Gastrocnemius medialis (tissue), 4 donors: ENCODE measurements around the gene MSRB3. TPM values are rescaled to one million over a fixed set of nuclear protein-coding genes. Genes with fewer than 3 reads are reported as not detected.

Experiments
- ATAC-seq, 2 donors: fragments of 150-250 bp; one replicate each; pipeline ENCODE4 v1.9.1; 2016
- DNase-seq, 2 donors: peaks; one replicate each; pipeline ENCODE4 v3.0.0-alpha.2; 2019
- H3K27ac ChIP-seq, 4 donors: fragments of 200-600 bp; sonication (generic); 1 replicate in 1 of 4; 2 replicates in 3 of 4; pipeline ENCODE4 v1.5.1; 2016 to 2018; ENCODE audit warnings: mild to moderate bottlenecking in 2 of 4, moderate library complexity in 1 of 4
- H3K27me3 ChIP-seq, 3 donors: fragments of 200-600 bp; sonication (generic) in 2 of 3; 1 replicate in 1 of 3; 2 replicates in 2 of 3; pipeline versions ENCODE4 v1.5.1 to v1.6.0; 2016 to 2019; ENCODE audit warnings: mild to moderate bottlenecking in 1 of 3, moderate library complexity in 1 of 3
- H3K36me3 ChIP-seq, 2 donors: fragments of 200-600 bp; sonication (generic) in 1 of 2; one replicate each; pipeline ENCODE4 v1.5.1; 2017 to 2018
- H3K4me1 ChIP-seq, 2 donors: fragments of 200-600 bp; sonication (generic) in 1 of 2; one replicate each; pipeline ENCODE4 v1.5.1; 2016 to 2017; ENCODE audit warnings: mild to moderate bottlenecking in 2 of 2
- H3K4me3 ChIP-seq, 4 donors: fragments of 200-600 bp; sonication (generic) in 3 of 4; 1 replicate in 1 of 4; 2 replicates in 3 of 4; pipeline ENCODE4 v1.5.1; 2016 to 2019; ENCODE audit warnings: mild to moderate bottlenecking in 2 of 4
- H3K9me3 ChIP-seq, 3 donors: fragments of 200-600 bp; sonication (generic) in 2 of 3; 1 replicate in 1 of 3; 2 replicates in 2 of 3; pipeline ENCODE4 v1.5.1; 2016 to 2019
- POLR2A ChIP-seq, 2 donors: fragments of 450-650 bp; IDR thresholded peaks; one replicate each; pipeline ENCODE4 v1.6.1; 2017; ENCODE audit warnings: antibody characterized with exemption in 2 of 2, mild to moderate bottlenecking in 2 of 2, moderate library complexity in 2 of 2
- in situ Hi-C, 4 donors: fragments of 200-750 bp; cut with MboI; loops; one replicate each; pipeline versions ENCODE4 v1.15.0 to v1.8.0; 2017; ENCODE audit warnings: low sequenced_read_pairs in 4 of 4
- intact Hi-C: fragments of 100-400 bp; cut with DNase I; formaldehyde crosslinking; loops from one replicate; pipeline ENCODE4 v1.15.1; 2023; ENCODE audit warnings: low total_unique reads
- total RNA-seq, 4 donors: library from RNA; depleted of rRNA; stranded (reverse); fragments of >200 nt; gene quantifications; one replicate each; pipeline versions ENCODE4 v1.1.0 to v1.2.3, GENCODE V29; 2016
- TF ChIP-seq, protein P1 (sequence below), 5 experiments: fragments of 450-650 bp in 3 of 5; fragments of 200-600 bp in 2 of 5; sonication (generic) in 2 of 5; IDR thresholded peaks in 4 of 5; conservative IDR thresholded peaks in 1 of 5; 1 replicate in 4 of 5; 2 replicates in 1 of 5; pipeline ENCODE4 v1.5.1; 2016 to 2019; ENCODE audit warnings: antibody characterized with exemption in 5 of 5, mild to moderate bottlenecking in 3 of 5, moderate library complexity in 3 of 5

MSRB3 gene
- total RNA-seq, 4 donors from 2014 or later, result 29.0 to 59.0 (median 47.3) TPM

- Histone ChIP-seq H3K36me3 (peaks cover 0 to 25% of the 10 kb centered on the region in 2 donors), H3K4me1 (no peaks in the 10 kb centered on the region), H3K27me3 (no peaks in the 10 kb centered on the region), H3K9me3 (no peaks in the 10 kb centered on the region), H3K4me3 (no peak overlapping the region), H3K27ac (no peak overlapping the region)
- ATAC-seq, result no peak
- intact Hi-C loops, result no loop called here
- DNase-seq, result no peak
- in situ Hi-C loops, result loop anchor here in 3 of 4 donors (10.0 to 25.0 kb wide), 2 partner anchors 344 to 351 kb away; no protein-coding TSS in a partner anchor
- no peak for TF ChIP-seq POLR2A (IDR thresholded peaks at IDR 0.05)
- TF ChIP-seq, protein P1, sequence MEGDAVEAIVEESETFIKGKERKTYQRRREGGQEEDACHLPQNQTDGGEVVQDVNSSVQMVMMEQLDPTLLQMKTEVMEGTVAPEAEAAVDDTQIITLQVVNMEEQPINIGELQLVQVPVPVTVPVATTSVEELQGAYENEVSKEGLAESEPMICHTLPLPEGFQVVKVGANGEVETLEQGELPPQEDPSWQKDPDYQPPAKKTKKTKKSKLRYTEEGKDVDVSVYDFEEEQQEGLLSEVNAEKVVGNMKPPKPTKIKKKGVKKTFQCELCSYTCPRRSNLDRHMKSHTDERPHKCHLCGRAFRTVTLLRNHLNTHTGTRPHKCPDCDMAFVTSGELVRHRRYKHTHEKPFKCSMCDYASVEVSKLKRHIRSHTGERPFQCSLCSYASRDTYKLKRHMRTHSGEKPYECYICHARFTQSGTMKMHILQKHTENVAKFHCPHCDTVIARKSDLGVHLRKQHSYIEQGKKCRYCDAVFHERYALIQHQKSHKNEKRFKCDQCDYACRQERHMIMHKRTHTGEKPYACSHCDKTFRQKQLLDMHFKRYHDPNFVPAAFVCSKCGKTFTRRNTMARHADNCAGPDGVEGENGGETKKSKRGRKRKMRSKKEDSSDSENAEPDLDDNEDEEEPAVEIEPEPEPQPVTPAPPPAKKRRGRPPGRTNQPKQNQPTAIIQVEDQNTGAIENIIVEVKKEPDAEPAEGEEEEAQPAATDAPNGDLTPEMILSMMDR (IDR thresholded peaks at IDR 0.05 in 4 of 5, conservative IDR thresholded peaks at IDR 0.05 in 1 of 5), result no peak
Observed at GRCh38 chr12:65238609-65239008, 39.9 kb upstream of the MSRB3 start.

- intact Hi-C loops, result no loop called here
- Histone ChIP-seq H3K27ac (no peak overlapping the region), H3K9me3 (no peaks in the 10 kb centered on the region)
Observed at GRCh38 chr12:65248656-65249633, 29.5 kb upstream of the MSRB3 start.

GRCh38 chr12:65252515-65252914 lies 26.0 kb upstream of the MSRB3 start:
- peaks cover 0 to 4% of the 10 kb centered on the region in 2 donors for H3K36me3 ChIP-seq
- in situ Hi-C loops (no loop called here), intact Hi-C loops (no loop called here)
- H3K4me1 ChIP-seq, result no peaks in the 10 kb centered on the region
- ATAC-seq, result no peak
- no peak for DNase-seq
- TF ChIP-seq POLR2A (IDR thresholded peaks at IDR 0.05), result no peak
- TF ChIP-seq, protein P1 (IDR thresholded peaks at IDR 0.05 in 4 of 5, conservative IDR thresholded peaks at IDR 0.05 in 1 of 5), result no peak
- no peak overlapping the region for H3K4me3 ChIP-seq
- no peaks in the 10 kb centered on the region for H3K9me3 ChIP-seq
- no peaks in the 10 kb centered on the region for H3K27me3 ChIP-seq
- H3K27ac ChIP-seq, result no peak overlapping the region

More at GRCh38 chr12:65248656-65249633, 29.5 kb upstream of the MSRB3 start:
- ATAC-seq (no peak), DNase-seq (no peak)
- H3K4me3 ChIP-seq, result no peak overlapping the region
- H3K27me3 ChIP-seq, result no peaks in the 10 kb centered on the region
- H3K36me3 ChIP-seq, result peaks cover 0 to 21% of the 10 kb centered on the region in 2 donors
- TF ChIP-seq, protein P1 (IDR thresholded peaks at IDR 0.05 in 4 of 5, conservative IDR thresholded peaks at IDR 0.05 in 1 of 5), result no peak
- no peak for TF ChIP-seq POLR2A (IDR thresholded peaks at IDR 0.05)
- H3K4me1 ChIP-seq, result no peaks in the 10 kb centered on the region
- in situ Hi-C loops, result loop anchor here in 2 of 4 donors (25.0 kb wide), 1 partner anchor 362 kb away; no protein-coding TSS in a partner anchor

- Histone ChIP-seq H3K36me3 (no peaks in the 10 kb centered on the region), H3K27ac (no peak overlapping the region), H3K4me1 (no peaks in the 10 kb centered on the region), H3K27me3 (no peaks in the 10 kb centered on the region), H3K9me3 (no peaks in the 10 kb centered on the region), H3K4me3 (no peak overlapping the region)
- intact Hi-C loops (no loop called here), in situ Hi-C loops (no loop called here)
- no peak for TF ChIP-seq POLR2A (IDR thresholded peaks at IDR 0.05)
- TF ChIP-seq, protein P1 (IDR thresholded peaks at IDR 0.05 in 4 of 5, conservative IDR thresholded peaks at IDR 0.05 in 1 of 5), result no peak
- DNase-seq, result no peak
- ATAC-seq, result no peak
Observed at GRCh38 chr12:65257986-65258385, 20.5 kb upstream of the MSRB3 start.
